Naive thymus-derived CD4-positive, alpha-beta T cell (primary cell): ENCODE results near the gene CLDN34. TPM values are rescaled to one million over a fixed set of nuclear protein-coding genes. Genes with fewer than 3 reads are reported as not detected.

ENCODE experiments used
- ATAC-seq: fragments of 150-1000 bp; cut with Tn5 transposase; 2 replicates; pipeline ENCODE4 v1.10.0; 2021; ENCODE audit warnings: mild to moderate bottlenecking, moderate library complexity
- CTCF ChIA-PET: fragments of 350-600 bp; sonication (Branson Sonifier 250); formaldehyde crosslinking; loops from one replicate; lab custom pipeline; 2021; ENCODE audit warnings: antibody characterized with exemption; lab: Charles Lee
- POLR2A ChIA-PET: fragments of 350-600 bp; sonication (Branson Sonifier 250); formaldehyde crosslinking; loops from one replicate; lab custom pipeline; 2021; ENCODE audit warnings: antibody characterized with exemption, inconsistent platforms; lab: Charles Lee
- DNase-seq, 9 donors: peaks; one replicate each; pipeline versions ENCODE4 v3.0.0 to v3.0.0-alpha.2; 2020 to 2022; ENCODE audit warnings: mixed read lengths in 1 of 9
- H3K27ac ChIP-seq: one replicate; pipeline ENCODE4 v1.7.0; 2013; ENCODE audit warnings: mild to moderate bottlenecking, low read depth, low read length, moderate library complexity
- H3K27me3 ChIP-seq, 2 donors: one replicate each; pipeline ENCODE4 v1.7.0; 2013; ENCODE audit warnings: low read length in 2 of 2, mild to moderate bottlenecking in 2 of 2, moderate library complexity in 2 of 2; ENCODE audit not compliant: control insufficient read depth in 2 of 2, insufficient read depth in 2 of 2
- H3K36me3 ChIP-seq, 3 experiments: 1 replicate in 2 of 3; 2 replicates in 1 of 3; pipeline ENCODE4 v1.7.0; 2013; ENCODE audit warnings: low read length in 3 of 3, mild to moderate bottlenecking in 3 of 3, moderate library complexity in 1 of 3; ENCODE audit not compliant: insufficient read depth in 3 of 3, control insufficient read depth in 2 of 3
- H3K4me1 ChIP-seq, 2 donors: one replicate each; pipeline ENCODE4 v1.7.0; 2013; ENCODE audit warnings: low read length in 2 of 2, mild to moderate bottlenecking in 2 of 2, moderate library complexity in 1 of 2; ENCODE audit not compliant: control insufficient read depth in 2 of 2, insufficient read depth in 2 of 2
- H3K4me3 ChIP-seq: 2 replicates; pipeline ENCODE4 v1.7.0; 2013; ENCODE audit warnings: mild to moderate bottlenecking, low read length
- H3K9me3 ChIP-seq, 3 experiments: 1 replicate in 2 of 3; 2 replicates in 1 of 3; pipeline ENCODE4 v1.7.0; 2013; ENCODE audit warnings: low read length in 3 of 3; ENCODE audit not compliant: control insufficient read depth in 2 of 3
- H3K27ac Mint-ChIP-seq, 9 donors: one replicate each; pipeline ENCODE4 v1.8.0; 2020 to 2022; ENCODE audit warnings: mixed read lengths in 9 of 9, mild to moderate bottlenecking in 8 of 9, moderate library complexity in 5 of 9, inconsistent platforms in 2 of 9
- H3K27me3 Mint-ChIP-seq, 5 donors: one replicate each; pipeline ENCODE4 v1.8.0; 2021 to 2022; ENCODE audit warnings: mixed read lengths in 5 of 5, mild to moderate bottlenecking in 1 of 5
- H3K36me3 Mint-ChIP-seq, 5 donors: one replicate each; pipeline ENCODE4 v1.8.0; 2020 to 2022; ENCODE audit warnings: mixed read lengths in 5 of 5, mild to moderate bottlenecking in 3 of 5, inconsistent platforms in 1 of 5
- H3K4me1 Mint-ChIP-seq, 7 donors: one replicate each; pipeline ENCODE4 v1.8.0; 2020 to 2022; ENCODE audit warnings: mixed read lengths in 7 of 7, mild to moderate bottlenecking in 3 of 7, inconsistent platforms in 1 of 7
- H3K4me3 Mint-ChIP-seq, 10 donors: one replicate each; pipeline ENCODE4 v1.8.0; 2020 to 2022; ENCODE audit warnings: mild to moderate bottlenecking in 10 of 10, mixed read lengths in 10 of 10, moderate library complexity in 6 of 10, inconsistent platforms in 2 of 10
- H3K9me3 Mint-ChIP-seq, 11 donors: one replicate each; pipeline ENCODE4 v1.8.0; 2020 to 2022; ENCODE audit warnings: mixed read lengths in 11 of 11, mild to moderate bottlenecking in 4 of 11, inconsistent platforms in 1 of 11, moderate library complexity in 1 of 11
- intact Hi-C, 2 donors: fragments of 100-400 bp; cut with micrococcal nuclease; formaldehyde crosslinking; loops; one replicate each; pipeline ENCODE4 v1.15.1; 2023
- polyA plus RNA-seq, 2 donors: library from polyadenylated mRNA; unstranded; fragments of 300-500 nt; fragmentation: Illumina TruSeq; gene quantifications; one replicate each; pipeline ENCODE4 v1.2.3, GENCODE V29; 2021
- total RNA-seq, 6 experiments: library from RNA in 5 of 6; stranded (reverse) in 5 of 6; gene quantifications; 1 replicate in 5 of 6; 2 replicates in 1 of 6; pipeline ENCODE4 v1.2.3 and lab custom pipeline; 2021 to 2026

CLDN34 gene, protein sequence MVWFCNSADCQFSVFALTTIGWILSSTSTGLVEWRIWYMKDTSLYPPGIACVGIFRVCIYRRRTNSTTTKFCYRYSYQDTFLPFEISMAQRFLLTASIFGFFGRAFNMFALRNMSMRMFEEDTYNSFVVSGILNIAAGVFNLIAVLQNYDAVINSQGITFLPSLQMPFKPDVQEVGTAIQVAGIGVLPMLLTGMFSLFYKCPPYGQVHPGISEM
- total RNA-seq (not detected), polyA plus RNA-seq (not detected), total RNA-seq (lab: John Stamatoyannopoulos, UW) (not detected)

DNA sequence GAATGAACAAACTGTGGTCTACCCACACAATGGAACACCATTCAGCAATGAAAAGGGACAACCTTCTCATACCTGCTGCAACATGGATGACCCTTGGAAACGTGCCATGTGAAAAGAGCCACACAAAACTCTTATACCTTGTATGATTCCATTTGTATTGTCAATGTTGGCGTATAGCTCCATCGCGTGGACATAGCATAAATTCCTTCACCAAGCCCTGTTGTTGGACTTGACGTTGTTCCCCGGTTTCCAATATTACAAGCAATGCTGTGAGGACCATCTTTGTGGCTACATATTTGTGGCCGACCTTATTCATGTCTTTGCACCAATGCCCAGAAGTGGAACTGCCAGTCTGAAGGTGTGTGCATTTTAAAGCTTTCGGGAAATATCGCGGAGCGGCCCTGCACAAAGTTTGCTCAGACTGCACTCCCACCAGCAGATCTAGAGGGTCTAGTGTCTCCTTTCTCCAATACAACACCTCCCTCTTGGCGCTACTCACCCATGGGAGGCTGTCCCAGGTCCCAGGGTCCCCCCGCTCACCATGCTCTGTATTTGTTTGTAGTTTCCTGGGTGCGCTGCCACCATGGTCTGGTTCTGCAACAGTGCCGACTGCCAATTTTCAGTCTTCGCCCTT is at the start of gene CLDN34:
TSS of gene CLDN34 (plus strand) at position 584 of the 634 bp plus-strand sequence. CDS start at position 584, 0 bp downstream.
- Mint-ChIP-seq H3K27ac (no peak within 1 kb of the TSS), H3K36me3 (no peaks in the 10 kb centered on the region), H3K4me3 (no peak within 1 kb of the TSS), H3K9me3 (peaks cover 0 to 4% (median 2%) of the 10 kb centered on the region in 11 donors), H3K27me3 (peaks cover 0 to 7% (median 0%) of the 10 kb centered on the region in 5 donors), H3K4me1 (no peaks in the 10 kb centered on the region)
- Histone ChIP-seq H3K4me3 (no peak within 1 kb of the TSS), H3K9me3 (no peaks in the 10 kb centered on the region), H3K27ac (no peak within 1 kb of the TSS), H3K27me3 (no peaks in the 10 kb centered on the region), H3K36me3 (no peaks in the 10 kb centered on the region), H3K4me1 (no peaks in the 10 kb centered on the region)
- DNase-seq (no peak), ATAC-seq (no peak)
- intact Hi-C loops = no loop called here
- ChIA-PET POLR2A (no interaction called here), CTCF (no interaction called here)

DNA sequence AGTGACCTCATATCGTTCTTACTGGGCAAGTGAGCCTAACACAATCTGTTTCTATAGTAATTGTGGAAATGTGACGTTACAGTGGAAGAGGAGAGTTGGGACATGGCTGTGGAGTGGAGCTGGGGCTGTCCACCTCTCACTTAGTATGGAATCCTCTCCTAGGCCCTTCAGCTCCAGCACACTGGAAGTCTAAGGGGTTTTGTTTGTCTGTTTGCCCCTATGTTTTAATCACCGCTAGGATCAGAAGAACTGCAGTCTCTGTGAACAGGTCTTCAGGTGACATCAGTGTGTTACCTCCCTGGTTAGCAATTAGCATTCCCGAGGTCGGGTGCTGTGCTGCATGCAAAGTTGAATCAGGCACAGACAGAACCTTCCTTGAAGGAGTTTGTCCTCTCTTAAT is 49.3 kb upstream of the CLDN34 start:
- peaks cover 0 to 11% (median 4%) of the 10 kb centered on the region in 5 donors for H3K27me3 Mint-ChIP-seq
- Histone ChIP-seq H3K4me3 (no peak overlapping the region), H3K4me1 (no peaks in the 10 kb centered on the region), H3K9me3 (no peaks in the 10 kb centered on the region), H3K27me3 (no peaks in the 10 kb centered on the region), H3K27ac (no peak overlapping the region), H3K36me3 (no peaks in the 10 kb centered on the region)
- POLR2A ChIA-PET = no interaction called here
- H3K4me3 Mint-ChIP-seq = no peak overlapping the region
- no peaks in the 10 kb centered on the region for H3K36me3 Mint-ChIP-seq
- intact Hi-C loops = no loop called here
- H3K4me1 Mint-ChIP-seq = no peaks in the 10 kb centered on the region
- H3K9me3 Mint-ChIP-seq = no peaks in the 10 kb centered on the region
- DNase-seq = no peak
- CTCF ChIA-PET = no interaction called here
- ATAC-seq = no peak
- H3K27ac Mint-ChIP-seq = peak overlapping the region in 1 of 9 donors; percentile 18

- H3K4me1 ChIP-seq = no peaks in the 10 kb centered on the region
- H3K9me3 ChIP-seq = no peaks in the 10 kb centered on the region
- DNase-seq (no peak), ATAC-seq (no peak)
- no peaks in the 10 kb centered on the region for H3K36me3 ChIP-seq
- no peak overlapping the region for H3K4me3 ChIP-seq
- no peak overlapping the region for H3K27ac ChIP-seq
- no peaks in the 10 kb centered on the region for H3K27me3 ChIP-seq
- intact Hi-C loops = no loop called here
- no peak overlapping the region for H3K27ac Mint-ChIP-seq
- H3K4me1 Mint-ChIP-seq = no peaks in the 10 kb centered on the region
- H3K9me3 Mint-ChIP-seq = no peaks in the 10 kb centered on the region
- H3K36me3 Mint-ChIP-seq = no peaks in the 10 kb centered on the region
- H3K27me3 Mint-ChIP-seq = peaks cover 0 to 8% (median 4%) of the 10 kb centered on the region in 5 donors
- no peak overlapping the region for H3K4me3 Mint-ChIP-seq
- ChIA-PET CTCF (no interaction called here), POLR2A (no interaction called here)
Observed at GRCh38 chrX:9919632-9920172, 47.5 kb upstream of the CLDN34 start.

- no peaks in the 10 kb centered on the region for H3K27me3 ChIP-seq
- H3K36me3 ChIP-seq = no peaks in the 10 kb centered on the region
- ATAC-seq = no peak
- H3K9me3 Mint-ChIP-seq = no peaks in the 10 kb centered on the region
- peaks cover 0 to 5% (median 0%) of the 10 kb centered on the region in 5 donors for H3K27me3 Mint-ChIP-seq
- no peaks in the 10 kb centered on the region for H3K4me1 ChIP-seq
- H3K4me3 Mint-ChIP-seq = no peak overlapping the region
- H3K36me3 Mint-ChIP-seq = no peaks in the 10 kb centered on the region
- DNase-seq = no peak
- intact Hi-C loops = no loop called here
- no peak overlapping the region for H3K27ac Mint-ChIP-seq
- CTCF ChIA-PET = no interaction called here
- no peaks in the 10 kb centered on the region for H3K9me3 ChIP-seq
- no peak overlapping the region for H3K27ac ChIP-seq
- no peak overlapping the region for H3K4me3 ChIP-seq
- H3K4me1 Mint-ChIP-seq = no peaks in the 10 kb centered on the region
- POLR2A ChIA-PET = no interaction called here
Observed at GRCh38 chrX:9921407-9921806, 45.8 kb upstream of the CLDN34 start.

DNA sequence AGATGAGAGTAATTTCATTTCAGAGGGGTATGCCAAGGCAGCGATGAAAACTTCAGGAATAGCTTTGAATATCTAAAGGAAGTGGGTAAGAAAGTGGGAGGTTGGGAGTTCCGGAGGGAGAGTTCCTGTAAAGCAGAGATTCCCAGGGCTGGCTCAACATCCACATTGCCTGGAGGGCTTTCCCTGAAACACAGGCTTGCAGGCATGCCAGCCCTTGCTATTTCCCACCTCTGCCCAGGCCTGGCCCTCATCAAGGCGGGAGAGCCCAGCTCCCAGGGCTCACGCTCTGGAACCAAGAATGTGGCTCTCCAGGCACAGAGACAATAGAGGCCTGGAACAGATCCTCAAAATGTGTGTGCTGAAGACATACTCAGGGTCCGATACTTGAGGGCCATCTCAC is 43.8 kb upstream of the CLDN34 start:
- no peaks in the 10 kb centered on the region for H3K36me3 Mint-ChIP-seq
- Histone ChIP-seq H3K27ac (no peak overlapping the region), H3K4me3 (no peak overlapping the region), H3K9me3 (no peaks in the 10 kb centered on the region), H3K36me3 (no peaks in the 10 kb centered on the region), H3K27me3 (no peaks in the 10 kb centered on the region), H3K4me1 (no peaks in the 10 kb centered on the region)
- no peak for ATAC-seq
- ChIA-PET POLR2A (interaction anchor here (0.6 kb wide), 1 partner anchor 553 kb away, joined by 3 read pairs; no protein-coding TSS in a partner anchor), CTCF (no interaction called here)
- no peaks in the 10 kb centered on the region for H3K4me1 Mint-ChIP-seq
- no peaks in the 10 kb centered on the region for H3K9me3 Mint-ChIP-seq
- H3K4me3 Mint-ChIP-seq = no peak overlapping the region
- intact Hi-C loops = no loop called here
- DNase-seq = no peak
- peaks cover 0 to 5% (median 0%) of the 10 kb centered on the region in 5 donors for H3K27me3 Mint-ChIP-seq
- no peak overlapping the region for H3K27ac Mint-ChIP-seq

- H3K27ac ChIP-seq = no peak overlapping the region
- CTCF ChIA-PET = no interaction called here
- H3K27me3 Mint-ChIP-seq = peaks cover 0 to 4% (median 0%) of the 10 kb centered on the region in 5 donors
- H3K27ac Mint-ChIP-seq = no peak overlapping the region
- H3K9me3 ChIP-seq = no peaks in the 10 kb centered on the region
- POLR2A ChIA-PET = no interaction called here
- DNase-seq (no peak), ATAC-seq (no peak)
- H3K4me1 Mint-ChIP-seq = no peaks in the 10 kb centered on the region
- intact Hi-C loops = no loop called here
- H3K27me3 ChIP-seq = no peaks in the 10 kb centered on the region
- no peak overlapping the region for H3K4me3 Mint-ChIP-seq
- H3K36me3 Mint-ChIP-seq = no peaks in the 10 kb centered on the region
- H3K4me3 ChIP-seq = no peak overlapping the region
- H3K36me3 ChIP-seq = no peaks in the 10 kb centered on the region
- H3K9me3 Mint-ChIP-seq = no peaks in the 10 kb centered on the region
- H3K4me1 ChIP-seq = no peaks in the 10 kb centered on the region
Observed at GRCh38 chrX:9926002-9926401, 41.2 kb upstream of the CLDN34 start.
